ENCODE results near the gene SPTB.
"Not testable (repeated sequence)": the region's sequence is repeated elsewhere in the genome, so short reads cannot be mapped to it uniquely, and the experiment has no call there.

The SPTB gene

DNA sequence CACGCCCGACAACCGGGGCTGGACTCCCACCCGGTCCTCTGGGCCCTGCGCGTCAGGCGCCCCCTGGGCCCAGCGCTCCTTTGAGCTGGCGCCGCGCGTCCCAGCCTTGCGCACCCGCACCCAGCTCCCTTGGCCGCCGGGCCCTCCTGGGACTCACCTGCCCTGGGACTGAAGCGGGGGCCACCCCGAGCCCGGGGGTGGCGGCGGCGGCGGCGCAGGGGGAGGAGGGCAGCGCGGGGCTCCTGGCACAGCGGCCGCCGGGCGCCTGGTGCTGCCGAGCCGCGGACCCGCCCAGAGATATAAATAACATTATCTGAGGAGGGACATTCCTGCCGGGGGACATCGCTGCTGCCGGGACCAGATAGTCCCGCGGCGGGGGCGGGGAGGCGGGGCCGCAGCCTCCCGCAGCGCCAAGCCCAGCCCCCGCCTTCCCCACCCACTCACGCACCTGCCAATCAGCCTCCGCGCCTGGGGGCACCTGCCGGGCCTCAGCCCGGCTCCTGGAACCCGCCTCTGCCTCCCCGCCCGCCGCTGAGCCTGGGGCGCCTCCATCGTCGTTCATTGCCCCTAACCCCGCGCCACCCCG, at the start of gene SPTB:
Gene SPTB (minus strand): TSS at position 273 of the 586 bp plus-strand sequence. CDS start 56,813 bp downstream, outside the sequence.
- DNase-seq = peak; percentile 34 to 64

DNA sequence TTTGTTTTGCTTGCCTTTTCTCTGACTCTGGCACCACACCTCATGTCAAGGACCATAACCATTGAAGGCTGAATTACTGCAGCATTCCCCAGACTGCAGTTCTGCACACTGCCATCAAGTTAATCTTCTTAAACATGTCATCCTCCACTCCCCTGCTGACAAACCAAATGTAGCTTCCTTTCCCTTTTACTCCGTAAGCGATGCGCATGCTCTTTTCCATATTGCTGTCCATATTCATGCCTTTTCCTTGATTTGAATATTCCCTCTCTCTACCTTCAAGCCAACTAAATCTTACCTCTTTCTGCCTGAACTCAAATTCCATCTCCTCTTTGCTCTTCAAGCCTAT, 49.3 kb upstream of the SPTB start:
- DNase-seq = no peak

- DNase-seq = peak in 1 of 2 donors; percentile 54
Measured at GRCh38 chr14:64928239-64929013, 48.7 kb upstream of the SPTB start.

DNA sequence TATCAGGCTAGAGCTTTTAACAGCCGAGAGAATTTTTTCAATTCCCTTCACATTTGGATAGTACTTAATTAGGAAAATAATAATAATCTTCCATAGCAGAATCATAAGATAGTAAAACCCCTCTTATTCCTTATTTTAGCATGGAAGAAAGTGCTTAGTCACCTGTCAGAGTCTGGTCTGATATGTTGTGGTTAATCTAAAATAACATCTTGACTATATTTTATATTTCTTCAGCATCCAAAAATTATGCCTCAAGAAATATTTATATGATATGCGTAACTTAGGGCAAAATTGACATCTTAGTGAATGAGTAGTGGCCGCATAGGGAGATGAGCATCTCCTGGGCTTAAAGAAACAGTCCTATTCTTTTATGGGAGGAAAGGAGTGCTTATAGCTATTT, 47.3 kb upstream of the SPTB start:
- DNase-seq = no peak

- no peak for DNase-seq
Measured at GRCh38 chr14:64926398-64926995, 46.8 kb upstream of the SPTB start.

- DNase-seq = no peak
Measured at GRCh38 chr14:64923015-64923414, 43.3 kb upstream of the SPTB start.

DNA sequence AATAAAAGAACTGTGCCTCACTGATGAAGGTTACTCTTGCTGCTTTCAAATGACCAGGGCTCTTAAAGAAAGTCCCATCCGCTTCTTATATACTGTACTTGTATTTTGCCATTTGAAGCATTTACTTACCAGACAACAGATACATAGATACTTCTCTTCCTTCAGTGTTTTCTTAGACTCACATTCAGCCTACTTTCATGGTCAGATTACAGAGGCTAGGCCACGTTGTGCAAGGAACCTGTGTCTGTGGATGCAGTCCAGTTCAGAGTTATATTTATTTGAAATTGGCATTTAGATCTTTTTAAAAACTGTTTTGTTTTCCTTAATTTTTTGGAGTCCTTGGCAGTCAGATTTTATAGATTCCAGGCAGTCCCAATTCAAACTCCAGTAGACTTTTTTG, 40.8 kb upstream of the SPTB start:
- DNase-seq = no peak

- no peak for DNase-seq
Measured at GRCh38 chr14:64919618-64920017, 39.9 kb upstream of the SPTB start.

DNA sequence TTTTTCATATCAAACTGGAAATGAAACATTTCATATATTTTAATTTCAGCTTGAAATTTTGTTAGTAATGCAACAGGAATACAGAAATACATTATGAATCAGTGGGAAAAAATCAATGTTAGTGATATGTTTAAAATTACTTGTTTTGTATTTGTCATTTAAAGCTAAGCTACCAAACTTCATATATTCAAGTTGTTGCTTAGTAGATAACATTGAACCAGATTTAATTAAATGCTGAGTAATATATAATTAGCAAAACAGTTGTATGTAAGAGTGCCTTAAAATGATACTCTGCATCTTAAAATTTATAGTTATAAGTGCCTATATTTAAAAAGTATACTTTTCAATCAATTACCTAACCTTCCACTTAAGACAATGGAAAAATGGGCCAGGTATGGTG, 39.5 kb upstream of the SPTB start:
- no peak for DNase-seq

DNA sequence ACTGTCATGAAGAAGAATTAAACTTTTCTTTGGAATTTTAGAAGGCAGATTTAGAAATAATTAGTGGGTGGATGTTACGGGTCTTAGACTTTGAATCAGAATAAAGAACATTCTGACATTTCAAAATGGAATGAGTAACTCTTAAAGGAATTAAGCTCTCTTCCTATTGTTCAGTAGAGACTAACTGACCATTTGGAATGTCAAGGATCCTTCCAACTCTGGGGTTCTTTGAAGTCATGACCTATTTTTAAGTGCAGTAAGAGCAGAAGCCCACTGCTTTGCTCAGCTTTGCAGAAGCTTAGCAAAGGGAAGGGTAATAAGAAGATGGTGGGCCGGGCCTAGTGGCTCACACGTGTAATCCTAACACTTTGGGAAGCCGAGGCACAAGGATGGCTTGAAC, 38.5 kb upstream of the SPTB start:
- DNase-seq = no peak

DNA sequence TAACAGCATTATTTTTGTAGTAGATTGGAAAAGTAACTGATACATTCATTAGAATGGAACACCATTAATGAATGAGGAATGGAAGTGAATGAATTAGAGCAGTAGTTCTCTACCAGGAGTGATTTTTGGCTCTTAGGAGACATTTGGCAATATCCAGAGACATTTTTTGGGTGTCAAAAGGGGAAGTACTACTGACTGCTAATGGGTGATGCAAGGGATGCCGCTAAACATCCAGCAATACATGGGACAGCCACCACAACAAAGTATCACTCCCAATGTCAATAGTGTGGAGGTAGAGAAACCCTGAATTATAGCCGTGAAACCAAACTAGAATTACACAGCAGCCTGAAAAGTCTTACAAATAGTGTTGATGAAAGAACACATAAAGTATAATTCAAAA, 36.1 kb upstream of the SPTB start:
- DNase-seq = peak in 1 of 2 donors; percentile 5

GRCh38 chr14:64915029-64915424, 35.3 kb upstream of the SPTB start:
- DNase-seq = no peak

DNA sequence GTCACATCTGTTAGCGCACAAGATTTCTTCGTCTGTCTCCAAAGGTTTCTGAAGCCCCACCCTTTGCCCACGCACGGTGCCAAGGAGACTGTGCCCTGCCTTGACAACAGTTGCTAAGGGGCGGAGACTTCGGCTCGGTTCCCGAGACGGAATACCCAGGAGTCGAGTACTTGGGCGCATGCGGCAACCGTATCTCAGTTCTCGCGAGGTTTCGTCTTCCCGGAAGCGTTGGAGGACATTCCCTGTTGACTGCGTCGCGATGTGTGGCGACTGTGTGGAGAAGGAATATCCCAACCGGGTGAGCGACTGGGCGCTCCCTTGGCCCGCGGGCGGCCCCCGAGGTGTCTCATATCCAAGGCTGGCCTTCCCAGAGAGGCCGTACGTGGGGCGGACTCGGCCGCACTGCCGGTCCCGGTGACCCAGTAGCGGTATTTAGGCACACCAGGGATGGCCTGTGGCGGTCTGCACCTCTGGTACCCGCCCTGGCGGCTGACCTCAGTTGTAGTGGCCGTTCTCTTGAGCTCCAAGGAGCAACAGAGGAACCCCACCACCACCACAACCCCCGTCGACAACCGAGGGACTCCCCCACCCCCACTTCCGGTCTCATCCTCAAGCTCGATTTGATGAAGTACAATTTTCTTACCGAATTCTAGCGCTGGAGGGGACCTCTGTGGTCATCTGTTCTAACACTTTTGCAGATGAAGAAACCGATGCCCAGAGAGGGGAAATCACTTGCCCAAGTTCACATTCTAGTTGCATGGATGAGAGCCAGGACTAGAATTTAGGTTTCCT, 34.7 kb upstream of the SPTB start, which contains the start of gene CHURC1:
Gene CHURC1 (plus strand): TSS at position 219 of the 792 bp plus-strand sequence. CDS start 41 bp downstream, at position 260.
- DNase-seq = peak; percentile 98 to 99

- DNase-seq = not testable (repeated sequence)
Measured at GRCh38 chr14:64913477-64913876, 33.8 kb upstream of the SPTB start.

DNA sequence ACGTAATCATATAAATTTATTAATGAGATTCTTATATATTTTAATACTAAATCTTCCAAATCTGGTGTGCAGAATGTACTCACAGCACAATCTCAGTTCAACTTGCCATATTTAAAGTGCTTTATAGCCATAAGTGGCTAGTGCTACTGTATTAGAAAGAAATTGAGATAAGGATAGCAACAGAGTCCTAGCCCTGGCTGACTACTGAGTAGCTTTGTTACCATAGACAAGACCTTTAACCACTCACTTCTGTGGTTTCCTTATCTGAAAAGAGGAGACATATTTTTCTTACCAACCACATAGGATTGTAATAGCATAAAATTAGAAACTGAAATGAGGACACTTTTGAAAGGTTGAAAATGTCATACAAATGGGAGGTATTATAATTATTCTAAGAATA, 32.6 kb upstream of the SPTB start:
- DNase-seq = no peak

DNA sequence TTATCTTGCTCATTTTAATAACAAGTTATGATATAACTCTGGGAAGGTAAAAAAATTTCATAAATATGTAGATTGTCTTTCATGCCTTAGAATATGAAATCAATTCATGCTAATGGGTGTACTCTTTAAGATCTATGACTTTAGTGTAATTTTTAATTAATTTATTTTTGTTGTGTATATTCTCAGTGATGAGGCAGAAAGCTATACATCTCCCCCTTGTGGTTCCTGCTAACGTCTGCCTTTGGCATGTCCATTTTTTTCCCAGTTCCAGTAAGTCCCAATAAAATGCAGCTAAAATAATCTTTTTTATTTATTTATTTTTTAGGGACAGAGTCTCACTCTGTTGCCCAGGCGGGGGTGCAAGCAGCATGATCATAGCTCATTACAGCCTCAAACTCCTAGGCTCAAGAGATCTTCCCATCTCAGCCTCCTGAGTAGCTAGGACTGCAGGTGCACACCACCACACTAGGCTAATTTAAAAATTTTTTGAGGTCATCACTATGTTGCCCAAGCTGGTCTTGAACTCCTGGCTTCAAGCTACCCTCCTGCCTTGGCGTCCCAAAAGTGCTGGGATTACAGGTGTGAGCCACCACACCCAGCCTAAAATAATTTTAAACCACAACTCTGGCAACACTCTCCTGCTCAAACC, 31.3 kb upstream of the SPTB start:
- DNase-seq = no peak

GRCh38 chr14:64906022-64906421, 26.3 kb upstream of the SPTB start:
- DNase-seq = no peak

DNA sequence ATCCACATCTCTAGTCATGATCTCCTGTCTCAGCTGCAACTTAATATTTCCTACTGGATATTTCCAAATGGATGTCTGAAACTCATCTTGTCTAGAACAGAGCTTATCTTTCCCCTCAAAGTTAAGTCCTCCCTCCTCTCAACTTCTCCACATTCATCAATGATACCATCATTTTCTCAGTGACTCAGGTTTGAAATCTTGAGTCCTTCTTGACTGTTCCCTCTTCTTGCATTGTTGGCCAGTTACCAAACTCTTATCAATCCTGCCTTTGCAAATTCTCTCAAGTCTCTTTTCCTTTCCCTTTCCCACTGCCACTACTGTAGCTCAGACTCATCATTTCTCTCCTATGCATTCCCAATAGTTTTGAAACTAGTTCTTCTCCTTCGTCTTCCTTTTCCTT, 20.3 kb upstream of the SPTB start:
- no peak for DNase-seq

DNA sequence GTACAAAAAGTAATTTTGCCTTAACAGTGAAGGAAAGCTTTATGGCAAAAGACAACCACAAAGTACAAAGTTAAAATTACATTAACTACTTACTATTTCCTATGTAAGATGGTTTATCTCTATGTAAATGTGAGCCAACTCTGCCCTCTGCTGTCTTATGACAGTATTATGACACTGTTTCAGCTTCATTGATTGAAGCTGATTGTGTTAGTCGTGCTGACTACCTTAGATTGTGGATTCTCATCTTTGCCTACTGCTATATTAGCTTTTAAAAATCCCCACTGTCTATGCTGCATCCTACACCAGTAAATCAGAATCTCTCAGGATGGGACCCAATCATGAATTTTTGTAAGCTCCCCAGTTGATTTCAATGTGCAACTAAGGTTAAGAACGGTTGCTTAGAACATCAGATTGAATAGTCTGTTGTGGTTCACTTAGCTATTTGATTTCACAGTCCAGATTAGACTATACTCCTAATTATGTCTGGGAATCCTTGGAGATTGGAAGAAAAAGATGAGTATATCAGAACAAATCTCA, 12.2 kb upstream of the SPTB start:
- DNase-seq = peak; percentile 34 to 73

DNA sequence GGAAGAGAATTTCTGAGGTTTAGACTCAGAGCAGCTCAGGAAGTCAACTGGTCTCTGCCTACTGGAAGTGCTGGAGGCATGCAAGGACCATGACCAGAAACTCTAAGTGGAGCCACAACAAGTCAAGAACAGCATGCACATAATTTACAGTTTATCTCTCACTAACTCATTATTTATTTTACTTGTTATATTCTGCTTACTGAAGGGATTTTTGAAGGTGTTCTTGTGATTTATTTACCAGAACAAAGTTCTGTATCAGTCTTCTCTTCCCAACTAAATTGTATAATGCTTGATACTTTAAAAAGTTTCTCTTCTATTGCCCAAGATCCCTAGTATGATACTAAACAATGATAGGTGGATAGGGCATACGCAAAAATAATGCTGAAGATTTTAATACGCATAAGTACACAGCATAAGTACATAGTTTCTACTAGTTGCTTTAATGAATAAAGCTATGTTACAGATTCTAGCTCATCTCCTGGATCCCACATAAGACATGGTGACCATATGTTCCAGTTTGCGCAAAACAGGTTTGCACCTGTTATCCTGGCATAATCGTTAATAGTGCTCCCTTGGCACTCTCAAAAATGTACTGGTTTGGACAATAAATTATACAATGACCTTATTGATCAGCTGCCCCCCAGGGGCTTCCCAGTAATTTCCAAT, 11.6 kb upstream of the SPTB start:
- no peak for DNase-seq

DNA sequence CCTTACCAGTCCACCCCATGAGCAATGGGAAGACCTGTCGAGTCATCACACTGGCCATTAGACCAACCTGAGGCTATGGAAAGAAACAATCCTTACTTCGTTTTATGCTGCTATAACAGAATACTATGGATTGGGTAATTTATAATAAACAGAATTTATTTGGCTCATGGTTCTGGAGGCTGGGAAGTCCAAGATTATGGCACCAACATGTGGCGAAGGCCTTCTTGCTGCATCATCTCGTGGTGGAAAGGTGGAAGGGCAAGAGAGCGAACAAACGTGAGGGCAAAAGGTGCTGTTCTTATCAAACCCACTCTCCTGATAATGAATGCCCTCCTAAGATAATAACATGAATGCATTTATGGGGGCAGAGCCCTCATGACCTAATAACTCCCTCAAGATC, 9.6 kb upstream of the SPTB start:
- no peak for DNase-seq

DNA sequence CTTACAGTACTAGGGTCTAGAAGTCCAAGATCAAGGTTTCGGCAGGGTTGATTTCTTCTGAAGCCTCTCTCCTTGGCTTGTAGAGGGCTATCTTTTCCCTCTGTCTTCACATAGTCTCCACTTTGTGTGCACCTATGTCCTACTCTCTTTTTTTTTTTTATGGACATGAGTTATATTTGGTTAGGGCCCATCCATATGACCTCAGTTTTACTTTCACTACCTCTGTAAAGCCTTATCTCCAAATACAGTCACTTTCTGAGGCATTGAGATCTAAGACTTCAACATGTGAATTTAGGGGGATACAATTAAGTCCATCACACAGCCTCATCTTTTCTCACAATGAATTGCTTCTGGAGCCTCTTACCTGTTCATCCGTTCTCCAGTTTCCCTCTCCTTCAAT, 5.9 kb upstream of the SPTB start:
- no peak for DNase-seq

Measured in CD4-positive, alpha-beta T cell treated with Interferon alpha-2 for 1 hour (primary cell).